GM06990 (cell line): ENCODE data around the gene HRNR.

ENCODE experiments used
- DNase-seq: peaks from one replicate; pipeline ENCODE4 v3.0.0-alpha.2; 2011; ENCODE audit not compliant: insufficient read length; ENCODE audit errors: extremely low read depth
- H3K27me3 ChIP-seq: replicated peaks from 2 replicates; pipeline ENCODE4 v1.6.0; 2011; ENCODE audit warnings: low read length; ENCODE audit not compliant: control insufficient read depth, insufficient read depth
- H3K36me3 ChIP-seq: 2 replicates; pipeline ENCODE4 v1.5.1; 2011; ENCODE audit warnings: low read length; ENCODE audit not compliant: control insufficient read depth, insufficient read depth
- H3K4me3 ChIP-seq: replicated peaks from 2 replicates; pipeline ENCODE4 v1.5.1; 2011; ENCODE audit warnings: low read depth, mild to moderate bottlenecking, control low read depth, low read length
- TF ChIP-seq, protein P1 (sequence below): IDR thresholded peaks from 2 replicates; pipeline ENCODE4 v1.5.1; 2011; ENCODE audit warnings: low read length, control low read depth, mild to moderate bottlenecking, inconsistent platforms; ENCODE audit not compliant: insufficient read depth, poor library complexity, severe bottlenecking

The HRNR gene

DNA sequence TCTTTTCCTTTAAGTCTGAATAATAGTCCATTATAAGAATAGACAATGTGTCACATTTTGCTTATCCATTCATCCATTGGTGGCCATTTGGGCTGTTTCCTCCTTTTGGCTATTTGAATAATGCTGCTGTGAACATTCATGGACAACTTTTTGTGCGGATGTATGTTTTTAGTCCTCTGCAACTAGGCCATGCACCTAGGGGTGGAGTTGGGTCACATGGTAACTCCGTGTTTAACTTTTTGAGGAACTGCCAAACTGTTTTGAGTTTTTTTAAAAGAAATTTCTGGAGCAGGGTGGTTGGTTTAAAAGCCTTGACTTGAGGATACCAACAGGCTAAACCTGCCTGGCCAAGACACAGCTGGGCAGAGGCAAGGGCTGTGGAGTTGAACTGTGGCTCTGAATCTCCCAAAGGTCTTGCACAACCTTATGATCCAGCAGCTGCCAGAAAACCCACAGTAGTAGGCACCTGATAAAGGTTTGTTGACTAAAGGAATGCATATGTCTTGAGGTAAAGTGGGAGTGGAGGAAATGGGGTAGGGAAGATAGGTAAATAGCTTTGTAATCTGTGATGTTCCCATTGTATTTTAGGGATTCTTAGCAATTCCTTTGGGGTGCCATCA, 59.4 kb downstream of the HRNR start:
- TF ChIP-seq, protein P1, sequence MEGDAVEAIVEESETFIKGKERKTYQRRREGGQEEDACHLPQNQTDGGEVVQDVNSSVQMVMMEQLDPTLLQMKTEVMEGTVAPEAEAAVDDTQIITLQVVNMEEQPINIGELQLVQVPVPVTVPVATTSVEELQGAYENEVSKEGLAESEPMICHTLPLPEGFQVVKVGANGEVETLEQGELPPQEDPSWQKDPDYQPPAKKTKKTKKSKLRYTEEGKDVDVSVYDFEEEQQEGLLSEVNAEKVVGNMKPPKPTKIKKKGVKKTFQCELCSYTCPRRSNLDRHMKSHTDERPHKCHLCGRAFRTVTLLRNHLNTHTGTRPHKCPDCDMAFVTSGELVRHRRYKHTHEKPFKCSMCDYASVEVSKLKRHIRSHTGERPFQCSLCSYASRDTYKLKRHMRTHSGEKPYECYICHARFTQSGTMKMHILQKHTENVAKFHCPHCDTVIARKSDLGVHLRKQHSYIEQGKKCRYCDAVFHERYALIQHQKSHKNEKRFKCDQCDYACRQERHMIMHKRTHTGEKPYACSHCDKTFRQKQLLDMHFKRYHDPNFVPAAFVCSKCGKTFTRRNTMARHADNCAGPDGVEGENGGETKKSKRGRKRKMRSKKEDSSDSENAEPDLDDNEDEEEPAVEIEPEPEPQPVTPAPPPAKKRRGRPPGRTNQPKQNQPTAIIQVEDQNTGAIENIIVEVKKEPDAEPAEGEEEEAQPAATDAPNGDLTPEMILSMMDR: no peak
- no peak for DNase-seq

GRCh38 chr1:152162792-152163463, 61.1 kb downstream of the HRNR start:
- Histone ChIP-seq H3K27me3 (no peaks in the 10 kb centered on the region), H3K4me3 (no peak overlapping the region), H3K36me3 (no peaks in the 10 kb centered on the region)
- no peak for DNase-seq
- TF ChIP-seq, protein P1: no peak

More for the DNA sequence above, 59.4 kb downstream of the HRNR start:
- no peaks in the 10 kb centered on the region for H3K27me3 ChIP-seq
- H3K4me3 ChIP-seq: no peak overlapping the region
- no peaks in the 10 kb centered on the region for H3K36me3 ChIP-seq
